SJCRH30 (cell line): ENCODE results near the gene VIPR2. TPM values are rescaled to one million over a fixed set of nuclear protein-coding genes. Genes with fewer than 3 reads are reported as not detected.
"Not testable (repeated sequence)": the region's sequence is repeated elsewhere in the genome, so short reads cannot be mapped to it uniquely, and the experiment has no call there.

Experiments used
- DNase-seq, 2 experiments: peaks; one replicate each; pipeline ENCODE4 v3.0.0-alpha.2; 2015 to 2020
- H3K27ac ChIP-seq: fragments of 250-450 bp; sonication (Bioruptor Pico); 2 replicates; pipeline ENCODE4 v1.5.1; 2020; ENCODE audit warnings: mild to moderate bottlenecking, moderate library complexity
- H3K27me3 ChIP-seq: fragments of 250-450 bp; sonication (Bioruptor Pico); 2 replicates; pipeline ENCODE4 v1.5.1; 2020; ENCODE audit warnings: mild to moderate bottlenecking, moderate library complexity
- H3K36me3 ChIP-seq: fragments of 250-450 bp; sonication (Bioruptor Pico); 2 replicates; pipeline ENCODE4 v1.5.1; 2020; ENCODE audit warnings: mild to moderate bottlenecking, moderate library complexity
- H3K4me1 ChIP-seq: fragments of 250-450 bp; sonication (Bioruptor Pico); 2 replicates; pipeline ENCODE4 v1.5.1; 2020; ENCODE audit warnings: mild to moderate bottlenecking, moderate library complexity
- H3K4me3 ChIP-seq: fragments of 250-450 bp; sonication (Bioruptor Pico); 2 replicates; pipeline ENCODE4 v1.5.1; 2020; ENCODE audit warnings: mild to moderate bottlenecking, moderate library complexity
- H3K9me3 ChIP-seq: fragments of 250-450 bp; sonication (Bioruptor Pico); replicated peaks from 2 replicates; pipeline ENCODE4 v1.5.1; 2020; ENCODE audit warnings: mild to moderate bottlenecking, moderate library complexity
- total RNA-seq: library from RNA; depleted of rRNA; stranded (reverse); fragments of >200 nt; shearing (Covaris generic); gene quantifications from 2 replicates; pipeline ENCODE4 v1.2.3, GENCODE V29; 2014

The VIPR2 gene
- total RNA-seq, 1 experiment from 2014 or later = 10.2 TPM

DNA sequence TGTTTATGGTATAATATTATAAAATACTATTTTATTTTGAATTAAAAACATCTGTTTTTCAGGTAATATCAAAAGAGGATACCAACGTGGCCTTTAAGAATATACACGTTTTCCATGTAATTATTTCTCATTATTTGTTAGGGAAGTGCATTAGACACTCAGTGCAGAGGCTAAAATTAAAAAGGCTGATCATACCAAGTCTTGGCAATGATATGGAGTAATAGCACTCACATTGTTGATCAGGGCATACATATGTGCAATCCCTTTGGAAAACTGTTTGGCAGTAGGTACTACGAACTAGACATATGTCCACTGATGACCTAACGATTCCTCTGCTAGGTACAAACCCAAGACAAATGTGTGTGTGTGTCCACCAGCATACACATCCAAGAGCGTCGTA lies 20.7 kb upstream of the VIPR2 start:
- Histone ChIP-seq H3K4me3 (no peak overlapping the region), H3K36me3 (no peaks in the 10 kb centered on the region), H3K27ac (no peak overlapping the region), H3K4me1 (peaks cover 6% of the 10 kb centered on the region), H3K9me3 (peaks cover 2% of the 10 kb centered on the region), H3K27me3 (no peaks in the 10 kb centered on the region)
- DNase-seq = no peak

DNA sequence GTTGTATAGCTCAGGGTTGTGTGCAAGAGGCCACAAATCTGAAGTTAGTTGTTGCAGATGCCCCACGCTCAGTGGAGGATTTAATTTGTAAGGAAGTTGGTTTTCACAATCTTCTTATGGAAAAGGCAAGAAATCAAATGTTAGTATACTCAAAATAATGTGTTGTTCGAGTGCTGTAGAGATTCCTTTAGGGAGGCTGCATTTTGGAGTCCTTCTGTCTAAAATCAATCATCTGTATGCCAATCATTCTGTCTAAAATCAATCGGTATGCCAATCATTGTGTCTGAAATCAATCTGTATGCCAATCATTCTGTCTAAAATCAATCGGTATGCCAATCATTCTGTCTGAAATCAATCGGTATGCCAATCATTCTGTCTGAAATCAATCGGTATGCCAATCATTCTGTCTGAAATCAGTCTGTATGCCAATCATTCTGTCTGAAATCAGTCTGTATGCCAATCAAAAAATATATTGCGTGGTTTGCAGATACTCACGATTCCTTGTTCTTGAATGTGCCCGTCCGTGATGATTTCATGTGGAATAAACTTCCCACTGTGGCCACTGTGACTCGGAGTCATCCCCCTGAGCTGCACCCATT lies 19.1 kb upstream of the VIPR2 start:
- not testable (repeated sequence) for H3K4me3 ChIP-seq, H3K27ac ChIP-seq, H3K4me1 ChIP-seq, H3K36me3 ChIP-seq, H3K27me3 ChIP-seq, DNase-seq, H3K9me3 ChIP-seq

DNA sequence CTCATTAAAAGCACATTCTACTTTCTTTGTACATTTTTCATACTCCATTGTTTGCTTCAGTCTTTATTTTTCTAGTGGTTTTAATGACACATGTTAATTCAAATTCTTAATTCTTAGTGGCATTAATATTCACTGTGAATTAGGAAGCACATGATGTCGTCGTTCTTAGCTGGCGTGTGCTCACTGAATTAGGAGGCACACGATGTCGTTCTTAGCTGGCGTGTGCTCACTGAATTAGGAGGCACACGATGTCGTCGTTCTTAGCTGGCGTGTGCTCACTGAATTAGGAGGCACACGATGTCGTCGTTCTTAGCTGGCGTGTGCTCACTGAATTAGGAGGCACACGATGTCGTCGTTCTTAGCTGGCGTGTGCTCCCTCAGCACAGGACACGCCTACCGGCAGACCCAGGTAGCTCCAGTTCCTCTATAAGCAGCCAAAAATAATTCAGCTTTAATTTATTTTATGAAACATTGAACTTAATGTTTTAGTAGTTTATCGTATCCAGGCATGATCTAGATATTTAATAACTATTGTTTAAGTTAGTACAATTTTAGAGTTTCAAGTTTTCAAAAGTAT lies 17.5 kb upstream of the VIPR2 start:
- DNase-seq, H3K4me3 ChIP-seq, H3K36me3 ChIP-seq, H3K27me3 ChIP-seq, H3K27ac ChIP-seq, H3K9me3 ChIP-seq, H3K4me1 ChIP-seq: not testable (repeated sequence)

DNA sequence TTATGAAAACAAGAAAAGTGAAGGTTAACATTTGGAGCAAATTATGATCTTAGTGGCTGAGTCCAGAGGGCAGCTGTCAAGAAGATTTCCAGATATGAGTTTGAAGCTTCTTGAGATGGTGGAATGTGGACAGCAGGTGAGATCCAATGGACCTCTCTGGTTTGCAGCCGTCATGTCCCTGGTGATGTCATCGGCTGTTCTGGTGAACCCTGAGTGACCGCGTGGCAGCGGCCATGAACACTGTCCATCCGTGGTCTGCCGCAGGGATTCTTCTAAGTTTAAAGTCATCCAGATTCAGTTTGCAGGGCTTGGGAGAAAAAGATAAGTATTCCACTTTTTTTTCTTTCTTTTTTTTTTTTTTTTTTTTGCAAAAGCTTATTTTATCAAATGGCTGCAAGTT lies 15.8 kb upstream of the VIPR2 start:
- no peak for DNase-seq
- H3K9me3 ChIP-seq = 0 out of 2 replicates have a peak, but pooled peaks cover 1% of the 10 kb centered on the region
- no peaks in the 10 kb centered on the region for H3K36me3 ChIP-seq
- no peak overlapping the region for H3K27ac ChIP-seq
- H3K4me3 ChIP-seq = no peak overlapping the region
- H3K27me3 ChIP-seq = no peaks in the 10 kb centered on the region
- H3K4me1 ChIP-seq = no peaks in the 10 kb centered on the region

DNA sequence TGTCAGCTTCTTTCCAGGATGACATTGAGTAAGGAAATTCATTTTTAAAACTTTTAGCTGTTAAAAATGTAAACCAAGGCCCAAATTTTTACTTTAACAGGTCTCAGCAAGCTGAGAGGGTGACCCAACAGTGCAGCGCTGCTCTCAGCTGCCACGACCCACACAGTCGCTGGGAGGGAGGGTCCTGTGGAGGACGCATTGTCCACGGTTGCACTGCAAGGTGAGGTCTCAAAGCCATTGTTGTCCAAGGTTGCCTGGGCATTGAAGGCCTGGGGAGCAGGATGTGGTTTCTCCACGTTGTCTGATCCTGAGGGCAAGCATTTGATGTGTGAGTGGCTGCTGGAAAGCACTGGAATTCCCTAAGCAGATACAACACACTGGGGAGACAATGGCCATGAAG lies 15.1 kb upstream of the VIPR2 start:
- Histone ChIP-seq H3K27me3 (no peaks in the 10 kb centered on the region), H3K4me3 (no peak overlapping the region), H3K4me1 (no peaks in the 10 kb centered on the region), H3K9me3 (no peaks in the 10 kb centered on the region), H3K27ac (no peak overlapping the region), H3K36me3 (no peaks in the 10 kb centered on the region)
- no peak for DNase-seq

DNA sequence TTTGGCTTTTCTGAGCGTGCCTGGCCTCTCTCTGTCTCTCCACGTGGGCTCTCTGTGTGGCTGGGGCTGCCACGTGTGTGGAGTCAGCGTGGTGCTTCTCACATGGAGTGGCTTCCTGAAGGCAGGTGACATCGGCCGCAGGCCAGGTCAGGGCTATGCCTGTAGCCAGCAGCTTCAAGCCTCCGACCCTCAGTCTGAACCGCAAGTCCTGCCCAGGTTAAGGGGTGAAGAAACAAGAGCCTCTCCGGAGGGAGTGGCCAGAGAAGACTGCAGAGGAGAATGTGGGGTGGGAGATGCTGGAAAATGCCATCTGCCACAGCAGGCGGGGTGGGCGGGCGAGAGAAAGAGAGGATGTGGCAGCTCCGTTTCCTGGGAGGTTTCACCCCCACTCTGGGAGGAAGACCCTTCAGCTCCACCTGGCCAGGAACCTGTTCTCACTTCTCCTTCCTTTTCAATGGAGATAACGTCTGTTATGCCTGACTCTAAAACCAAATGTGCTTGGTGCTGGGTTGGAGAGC lies 14.3 kb upstream of the VIPR2 start:
- H3K4me1 ChIP-seq = no peaks in the 10 kb centered on the region
- no peaks in the 10 kb centered on the region for H3K36me3 ChIP-seq
- no peaks in the 10 kb centered on the region for H3K27me3 ChIP-seq
- H3K9me3 ChIP-seq = no peaks in the 10 kb centered on the region
- H3K4me3 ChIP-seq = no peak overlapping the region
- no peak for DNase-seq
- H3K27ac ChIP-seq = no peak overlapping the region

DNA sequence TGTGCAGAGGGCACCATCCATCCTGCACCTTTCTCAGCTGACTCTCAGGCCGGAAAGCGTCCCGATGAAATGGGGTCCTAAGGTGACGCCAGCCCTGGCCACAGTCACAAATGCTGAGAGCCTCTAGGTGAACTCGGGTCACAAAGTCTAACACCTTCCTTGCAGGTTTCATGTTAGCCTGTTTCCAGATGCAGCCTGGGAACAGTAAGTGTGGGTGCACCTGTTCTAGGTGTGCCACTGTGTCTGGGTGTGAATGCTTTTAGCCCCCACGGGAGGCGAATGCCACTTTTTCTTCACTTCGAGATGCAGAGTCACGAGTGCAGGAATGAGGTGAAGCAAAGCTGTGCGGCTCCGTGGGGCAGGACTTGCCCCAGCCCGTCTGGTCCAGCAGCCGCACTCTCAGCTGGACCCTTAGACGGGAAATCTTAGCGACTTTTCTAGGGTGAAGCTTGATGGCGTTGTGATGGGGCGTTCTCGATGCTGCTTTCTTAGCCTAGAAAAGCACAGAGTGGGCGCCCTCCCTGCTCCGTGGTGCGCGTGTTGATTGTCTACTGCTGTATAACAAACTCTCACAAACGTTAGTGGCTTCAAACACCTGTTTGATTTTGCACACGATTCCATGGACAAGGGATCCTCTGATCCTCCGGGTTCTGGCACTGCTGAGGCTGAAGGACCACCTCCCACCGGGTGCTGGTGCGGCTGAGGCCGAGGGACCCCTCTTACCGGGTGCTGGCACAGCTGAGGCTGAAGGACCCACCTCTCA lies 13.6 kb upstream of the VIPR2 start:
- Histone ChIP-seq H3K9me3 (no peaks in the 10 kb centered on the region), H3K36me3 (no peaks in the 10 kb centered on the region), H3K27me3 (no peaks in the 10 kb centered on the region), H3K4me3 (no peak overlapping the region), H3K27ac (no peak overlapping the region), H3K4me1 (no peaks in the 10 kb centered on the region)
- no peak for DNase-seq

DNA sequence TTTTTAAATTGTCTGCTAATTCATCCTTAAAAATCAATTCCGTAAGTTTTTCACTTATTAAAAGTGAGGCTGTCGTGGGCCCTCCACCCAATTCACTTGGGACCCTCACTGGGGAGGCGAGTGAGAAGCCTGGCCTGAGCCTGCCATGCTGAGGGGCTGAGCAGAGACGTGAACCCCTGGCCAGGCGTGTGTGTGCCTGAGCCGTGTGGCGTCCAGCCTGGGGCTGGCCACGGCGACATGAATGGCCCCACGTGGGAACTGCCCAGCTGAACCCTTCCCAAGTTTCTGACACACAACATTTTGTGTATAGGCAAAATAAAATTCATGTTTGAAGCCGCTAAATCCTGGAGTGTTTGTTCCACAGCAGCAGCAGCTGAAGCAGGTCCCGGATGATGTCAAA lies 13.0 kb upstream of the VIPR2 start:
- no peaks in the 10 kb centered on the region for H3K4me1 ChIP-seq
- no peak overlapping the region for H3K4me3 ChIP-seq
- no peak for DNase-seq
- H3K27me3 ChIP-seq = no peaks in the 10 kb centered on the region
- H3K27ac ChIP-seq = no peak overlapping the region
- H3K36me3 ChIP-seq = no peaks in the 10 kb centered on the region
- no peaks in the 10 kb centered on the region for H3K9me3 ChIP-seq

DNA sequence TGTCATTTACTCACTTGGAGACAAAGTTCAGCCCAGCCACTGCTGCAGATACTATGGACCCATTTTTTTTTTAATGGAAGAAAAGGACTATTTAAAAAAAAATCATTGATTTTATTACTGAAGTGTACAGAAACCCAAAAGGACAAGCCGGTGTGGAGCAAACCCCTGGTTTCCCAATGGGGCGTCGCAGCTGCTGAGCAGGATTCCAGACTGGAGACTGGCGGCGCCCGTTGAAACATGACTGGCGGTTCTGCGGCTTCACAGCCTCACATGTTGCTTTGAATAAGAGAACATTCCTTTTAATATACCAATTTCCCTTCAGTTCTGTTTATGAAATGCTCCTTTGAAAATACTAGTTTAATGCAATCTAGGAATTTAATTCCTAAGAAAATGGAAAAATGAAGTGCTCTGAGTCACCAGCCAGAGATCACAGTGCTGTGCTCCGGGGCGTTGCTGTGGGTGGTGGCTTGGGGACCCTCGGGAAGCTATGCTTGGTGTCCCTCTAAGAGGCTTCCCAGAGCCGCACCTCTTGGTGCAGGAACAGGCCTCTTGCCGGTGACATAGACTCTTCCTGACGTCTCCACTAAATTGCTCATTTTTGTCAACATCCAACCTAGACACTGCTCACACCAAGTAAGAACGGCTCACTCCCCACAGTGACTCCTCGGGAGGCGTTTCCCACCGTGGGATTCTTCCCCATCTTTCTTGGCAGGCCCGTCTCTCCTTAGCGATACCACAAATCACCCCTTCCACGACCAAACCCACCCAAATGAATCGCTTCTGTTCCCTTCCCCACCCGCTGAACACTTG lies 12.0 kb upstream of the VIPR2 start:
- H3K36me3 ChIP-seq = no peaks in the 10 kb centered on the region
- DNase-seq = no peak
- no peaks in the 10 kb centered on the region for H3K27me3 ChIP-seq
- H3K4me3 ChIP-seq = no peak overlapping the region
- no peaks in the 10 kb centered on the region for H3K9me3 ChIP-seq
- H3K4me1 ChIP-seq = no peaks in the 10 kb centered on the region
- no peak overlapping the region for H3K27ac ChIP-seq

DNA sequence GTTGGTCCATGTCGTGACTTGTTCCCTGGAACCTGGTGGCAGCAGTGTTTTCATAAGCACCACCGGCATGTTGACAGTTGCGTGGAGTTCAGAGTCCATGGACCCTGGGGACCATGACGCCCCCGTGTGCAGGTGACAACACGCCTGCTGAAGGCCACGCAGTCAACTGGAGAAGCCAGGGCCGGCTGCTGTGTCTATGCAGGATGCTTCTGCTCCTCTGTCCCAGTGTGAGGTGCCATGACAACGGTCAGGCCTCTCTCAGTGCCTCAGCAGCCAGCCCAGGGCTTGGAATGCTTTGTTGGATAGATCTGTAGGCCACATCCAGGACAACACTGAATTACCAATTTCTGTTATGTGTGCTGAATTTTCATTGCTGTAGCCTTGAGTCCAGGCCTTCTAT lies 10.7 kb upstream of the VIPR2 start:
- no peak overlapping the region for H3K27ac ChIP-seq
- H3K9me3 ChIP-seq = no peaks in the 10 kb centered on the region
- H3K4me1 ChIP-seq = no peaks in the 10 kb centered on the region
- no peak overlapping the region for H3K4me3 ChIP-seq
- no peak for DNase-seq
- H3K27me3 ChIP-seq = no peaks in the 10 kb centered on the region
- no peaks in the 10 kb centered on the region for H3K36me3 ChIP-seq

DNA sequence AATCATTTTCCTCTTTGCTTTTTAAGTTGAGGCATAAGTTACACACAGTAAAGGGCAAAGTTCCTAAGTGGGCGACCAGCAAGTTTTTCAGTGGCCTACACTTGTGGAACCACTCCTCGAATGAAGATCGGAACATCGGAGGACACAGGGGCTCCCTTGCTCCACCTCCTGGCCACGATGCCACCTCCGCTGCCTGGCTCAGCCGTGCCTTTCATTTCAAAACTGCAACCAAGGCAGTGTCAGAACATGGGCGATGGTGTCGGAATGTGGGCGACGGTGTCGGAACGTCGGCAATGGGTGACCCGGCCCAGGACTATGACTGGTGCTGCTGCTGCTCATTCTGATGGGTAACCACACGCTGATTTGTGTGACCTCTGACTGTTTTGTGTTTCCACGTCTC lies 9.6 kb upstream of the VIPR2 start:
- DNase-seq = peak in 1 of 2 experiments; percentile 18
- Histone ChIP-seq H3K4me3 (no peak overlapping the region), H3K27ac (no peak overlapping the region), H3K9me3 (no peaks in the 10 kb centered on the region), H3K4me1 (no peaks in the 10 kb centered on the region), H3K36me3 (no peaks in the 10 kb centered on the region), H3K27me3 (no peaks in the 10 kb centered on the region)

DNA sequence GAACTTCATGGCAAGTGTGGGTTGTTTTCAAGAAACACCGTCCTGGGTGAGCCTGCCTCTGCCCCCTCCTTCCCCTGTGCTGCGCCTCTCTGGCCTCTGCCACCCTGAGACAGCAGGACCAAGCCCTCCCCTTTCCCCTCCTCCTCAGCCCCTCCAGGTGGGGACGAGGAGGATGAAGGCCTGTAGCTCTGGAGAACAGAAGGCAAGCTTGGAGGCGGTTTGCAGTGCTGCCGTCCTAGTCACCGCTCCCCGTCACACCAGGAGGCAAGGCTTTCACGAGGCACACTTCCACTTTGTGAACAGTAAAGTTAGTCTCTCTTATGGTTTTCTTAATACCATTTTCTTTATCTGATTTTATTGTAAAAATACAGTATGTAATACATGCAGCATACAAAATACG lies 8.8 kb upstream of the VIPR2 start:
- DNase-seq = no peak
- H3K36me3 ChIP-seq = no peaks in the 10 kb centered on the region
- no peaks in the 10 kb centered on the region for H3K4me1 ChIP-seq
- no peak overlapping the region for H3K4me3 ChIP-seq
- no peaks in the 10 kb centered on the region for H3K27me3 ChIP-seq
- H3K27ac ChIP-seq = no peak overlapping the region
- H3K9me3 ChIP-seq = no peaks in the 10 kb centered on the region

DNA sequence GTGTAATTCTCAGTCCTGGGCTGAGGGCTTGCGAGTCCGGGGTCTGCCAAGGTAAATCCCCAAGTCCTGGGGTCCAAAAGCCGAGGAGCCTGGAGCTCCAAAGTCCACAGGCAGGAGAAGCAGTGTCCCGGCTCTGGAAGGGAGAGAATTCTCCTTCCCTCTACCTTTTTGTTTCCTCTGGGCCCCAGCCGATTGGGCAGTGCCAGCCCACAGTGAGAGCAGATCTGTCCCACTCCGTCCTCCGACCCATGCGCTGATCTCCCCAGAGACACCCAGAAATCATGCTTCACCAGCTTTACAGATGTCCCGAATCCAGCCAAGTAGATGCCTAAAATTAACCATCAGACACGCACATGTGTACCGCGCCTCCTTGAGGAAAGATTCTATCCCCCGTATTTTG lies 8.1 kb upstream of the VIPR2 start:
- no peaks in the 10 kb centered on the region for H3K9me3 ChIP-seq
- no peak for DNase-seq
- H3K4me3 ChIP-seq = no peak overlapping the region

DNA sequence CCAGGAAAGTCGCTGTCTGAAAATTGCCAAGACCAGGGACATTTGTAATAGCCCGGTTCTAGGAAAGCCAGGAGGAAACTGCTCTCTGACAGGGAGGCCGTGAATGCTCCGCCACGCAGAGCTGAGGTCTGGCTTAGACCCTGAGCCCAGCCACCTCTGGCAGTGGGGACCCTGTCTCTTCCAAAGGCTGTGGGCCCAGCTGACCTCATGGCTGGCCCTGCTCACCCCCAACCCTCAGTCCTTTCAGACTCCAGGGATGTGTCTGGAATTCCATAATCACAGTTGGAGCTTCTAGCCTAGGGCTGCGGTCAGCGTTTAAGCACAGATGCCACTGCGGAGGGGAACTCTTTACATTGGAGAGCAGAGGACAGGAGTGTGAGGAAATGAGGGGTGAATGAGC lies 6.6 kb upstream of the VIPR2 start:
- Histone ChIP-seq H3K27me3 (no peaks in the 10 kb centered on the region), H3K4me1 (no peaks in the 10 kb centered on the region), H3K4me3 (no peak overlapping the region), H3K27ac (no peak overlapping the region), H3K9me3 (no peaks in the 10 kb centered on the region), H3K36me3 (no peaks in the 10 kb centered on the region)
- DNase-seq = no peak

More for the DNA sequence above, 8.1 kb upstream of the VIPR2 start:
- no peak overlapping the region for H3K27ac ChIP-seq
- H3K36me3 ChIP-seq = no peaks in the 10 kb centered on the region
- no peaks in the 10 kb centered on the region for H3K4me1 ChIP-seq
- no peaks in the 10 kb centered on the region for H3K27me3 ChIP-seq

DNA sequence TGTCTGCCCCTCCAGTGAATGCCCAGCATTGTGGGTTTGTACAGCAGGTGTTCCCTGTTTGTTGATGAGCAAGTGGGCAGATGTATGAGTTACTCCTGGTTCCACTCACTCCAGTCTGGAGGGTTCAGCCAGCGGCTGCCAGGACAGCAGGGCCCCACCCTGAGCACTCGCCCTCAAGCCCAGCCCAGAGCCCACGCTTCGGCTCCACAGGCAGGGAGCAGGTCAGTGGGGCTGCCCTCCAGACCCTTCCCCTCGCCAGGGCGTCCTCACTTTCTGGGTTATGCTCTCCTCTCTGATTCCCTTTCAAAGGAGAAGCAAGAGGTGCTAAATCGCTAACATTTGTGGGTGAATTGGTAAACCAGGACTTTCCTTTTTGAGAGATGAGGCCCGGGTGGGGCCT lies 4.8 kb upstream of the VIPR2 start:
- Histone ChIP-seq H3K36me3 (no peaks in the 10 kb centered on the region), H3K4me3 (no peak overlapping the region), H3K27me3 (no peaks in the 10 kb centered on the region), H3K9me3 (no peaks in the 10 kb centered on the region), H3K4me1 (no peaks in the 10 kb centered on the region), H3K27ac (no peak overlapping the region)
- DNase-seq = peak in 1 of 2 experiments; percentile 20
